Femur (tissue), 1 donor: ENCODE data around the gene GFI1.

Experiments used
- DNase-seq: peaks from one replicate; pipeline ENCODE4 v3.0.0-alpha.2; 2017

GFI1 gene

DNA sequence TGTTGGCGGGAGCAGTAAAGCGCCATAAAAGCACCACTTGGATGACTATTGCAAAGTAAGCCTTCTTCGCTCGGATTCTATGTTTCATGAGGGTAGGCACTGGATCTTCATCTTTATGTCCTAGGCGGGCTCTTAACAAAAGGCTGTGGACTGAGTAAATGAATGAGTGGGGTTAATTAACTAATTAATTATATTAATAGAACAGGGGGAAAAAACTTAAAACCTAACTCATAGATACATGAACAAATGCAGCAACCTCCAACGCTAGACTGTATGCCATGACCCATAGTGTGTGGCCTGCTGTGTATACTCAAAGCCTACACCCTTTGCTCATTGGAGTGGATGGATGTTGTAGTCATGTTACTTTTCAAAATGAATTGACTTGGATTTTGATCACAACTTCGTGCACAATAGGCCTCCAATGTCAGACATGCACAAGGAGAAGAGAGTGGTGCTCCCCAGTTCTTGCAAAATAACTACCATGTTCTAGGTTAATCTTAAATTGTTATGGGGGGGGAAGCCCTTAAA lies 417 bp upstream of the GFI1 start:
- DNase-seq = no peak

DNA sequence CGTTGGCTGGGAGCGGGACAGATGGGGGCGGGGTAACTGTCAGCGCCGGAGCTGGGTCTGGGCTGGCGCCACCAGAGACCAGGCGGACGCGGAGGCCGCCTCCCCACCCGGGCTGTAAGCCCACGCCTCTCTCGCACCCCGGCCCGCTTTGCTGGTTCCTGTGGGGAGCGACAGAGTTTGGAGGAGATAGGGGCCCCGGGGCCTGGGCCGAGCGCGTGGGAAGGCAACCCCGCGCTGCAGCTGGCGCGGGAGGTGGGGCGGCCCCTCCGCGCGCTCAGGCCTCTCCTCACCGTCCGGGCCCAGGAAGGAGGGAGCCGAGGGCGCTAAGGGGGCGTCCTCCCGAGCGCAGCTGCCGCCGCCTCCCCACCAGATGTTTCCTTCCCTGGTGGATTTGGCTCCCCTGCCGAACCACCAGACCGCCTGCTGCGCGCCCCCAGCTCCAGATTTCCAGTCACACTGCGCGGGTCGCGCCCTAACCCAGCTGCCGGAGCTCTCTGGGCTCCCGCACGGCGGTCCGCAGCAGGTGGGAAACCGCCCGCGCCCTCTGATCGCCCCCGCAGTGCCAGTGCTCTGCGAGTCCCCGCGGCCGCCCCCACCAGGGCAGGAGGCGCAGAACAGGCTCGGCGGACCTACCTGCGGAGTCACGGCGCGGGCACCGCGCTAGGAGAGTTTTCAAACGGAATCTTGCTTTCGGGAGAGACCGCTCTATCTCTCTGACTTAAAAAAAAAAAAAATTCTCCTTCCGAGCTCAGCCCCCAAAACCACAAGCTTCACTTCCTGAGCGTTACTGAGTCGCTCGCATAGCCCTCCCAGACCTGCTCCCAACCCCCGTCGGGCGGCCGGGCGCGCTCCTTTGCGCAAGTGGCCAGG lies 1.1 kb downstream of the GFI1 start:
- peak; percentile 53 for DNase-seq

DNA sequence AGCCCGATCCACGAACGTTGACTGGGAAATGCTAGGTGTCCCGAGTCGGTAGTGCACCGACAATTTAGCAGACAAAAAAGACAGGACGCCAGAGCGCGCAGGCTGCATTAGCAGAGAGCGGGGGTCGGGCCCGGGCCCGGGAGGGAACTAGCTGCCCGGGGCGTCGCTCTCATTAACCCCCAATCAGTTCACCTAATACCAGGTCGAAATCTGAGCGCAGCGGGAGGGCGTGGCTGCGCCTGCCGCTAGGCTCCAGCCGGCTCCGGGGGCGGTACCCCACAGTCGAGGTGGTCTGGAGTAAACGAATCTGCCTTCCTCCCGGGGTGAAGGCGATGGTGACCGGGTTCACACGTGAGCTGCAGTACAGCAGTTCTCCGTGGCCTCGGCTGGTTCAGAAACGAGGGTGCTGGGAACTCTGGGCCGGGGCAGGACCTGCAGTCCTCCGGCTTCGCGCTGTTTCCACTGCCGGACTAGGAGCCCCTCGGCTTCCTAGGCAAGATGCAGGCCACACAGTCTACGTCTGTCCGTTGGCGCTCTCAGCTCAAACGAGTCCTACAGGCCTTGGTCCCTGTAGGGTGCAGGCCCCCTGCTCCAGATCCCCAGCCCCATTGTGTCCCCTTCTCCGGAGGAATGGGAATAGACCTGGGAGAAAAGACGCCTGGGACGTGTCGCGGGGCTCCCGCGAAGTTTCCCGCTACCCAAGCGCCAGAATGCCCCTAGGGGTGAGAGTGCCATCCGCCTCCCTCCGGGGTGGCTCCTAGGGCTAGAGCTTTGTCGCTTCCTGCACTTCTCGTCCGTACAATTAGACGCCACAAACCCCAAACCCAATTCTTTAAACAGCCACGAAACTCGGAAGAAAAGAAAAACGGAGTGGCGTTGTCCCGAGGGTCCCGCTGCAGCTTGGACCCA lies 2.0 kb downstream of the GFI1 start:
- no peak for DNase-seq

DNA sequence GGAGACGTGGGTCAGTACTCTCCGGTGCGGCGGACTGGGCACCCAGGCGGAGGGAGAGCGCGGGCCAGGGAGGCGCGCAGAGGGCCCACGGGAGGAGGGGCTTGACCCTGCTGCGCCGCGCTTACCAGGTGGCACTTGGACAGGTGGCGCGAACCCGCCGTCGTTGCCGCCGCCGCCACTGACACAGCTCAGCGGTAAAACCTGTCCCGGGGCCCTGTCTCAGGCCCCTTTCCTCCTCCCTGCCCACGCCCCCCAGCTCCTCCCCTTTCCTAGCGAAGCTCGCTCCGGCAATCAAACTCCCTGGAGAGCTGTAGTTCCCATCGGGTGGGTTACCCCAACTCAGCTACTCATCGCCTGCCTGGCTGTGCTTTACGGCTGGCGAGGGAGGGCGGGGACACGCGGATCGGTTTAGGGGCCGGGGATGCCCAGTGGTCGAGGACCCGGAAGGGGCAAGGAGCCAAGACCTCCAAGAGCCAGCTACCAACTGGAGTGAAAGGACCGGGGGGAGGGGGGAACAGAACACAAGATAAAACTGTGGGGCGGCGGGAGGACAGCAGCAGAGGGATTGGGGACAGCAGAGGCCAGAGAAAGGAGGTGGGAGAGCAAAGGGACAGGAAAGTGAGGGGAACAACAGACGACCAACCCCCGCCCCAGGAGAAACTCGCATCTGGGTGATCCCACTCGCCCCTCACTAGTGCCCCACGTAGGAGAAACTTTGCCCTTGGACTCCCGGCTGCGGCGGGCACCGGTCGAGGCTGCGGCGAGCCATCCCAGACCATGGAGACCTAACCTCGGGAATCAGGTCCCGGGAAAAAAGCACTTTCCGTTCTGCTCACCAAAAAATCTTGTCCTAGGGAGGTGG lies 2.9 kb downstream of the GFI1 start:
- DNase-seq = peak; percentile 47

DNA sequence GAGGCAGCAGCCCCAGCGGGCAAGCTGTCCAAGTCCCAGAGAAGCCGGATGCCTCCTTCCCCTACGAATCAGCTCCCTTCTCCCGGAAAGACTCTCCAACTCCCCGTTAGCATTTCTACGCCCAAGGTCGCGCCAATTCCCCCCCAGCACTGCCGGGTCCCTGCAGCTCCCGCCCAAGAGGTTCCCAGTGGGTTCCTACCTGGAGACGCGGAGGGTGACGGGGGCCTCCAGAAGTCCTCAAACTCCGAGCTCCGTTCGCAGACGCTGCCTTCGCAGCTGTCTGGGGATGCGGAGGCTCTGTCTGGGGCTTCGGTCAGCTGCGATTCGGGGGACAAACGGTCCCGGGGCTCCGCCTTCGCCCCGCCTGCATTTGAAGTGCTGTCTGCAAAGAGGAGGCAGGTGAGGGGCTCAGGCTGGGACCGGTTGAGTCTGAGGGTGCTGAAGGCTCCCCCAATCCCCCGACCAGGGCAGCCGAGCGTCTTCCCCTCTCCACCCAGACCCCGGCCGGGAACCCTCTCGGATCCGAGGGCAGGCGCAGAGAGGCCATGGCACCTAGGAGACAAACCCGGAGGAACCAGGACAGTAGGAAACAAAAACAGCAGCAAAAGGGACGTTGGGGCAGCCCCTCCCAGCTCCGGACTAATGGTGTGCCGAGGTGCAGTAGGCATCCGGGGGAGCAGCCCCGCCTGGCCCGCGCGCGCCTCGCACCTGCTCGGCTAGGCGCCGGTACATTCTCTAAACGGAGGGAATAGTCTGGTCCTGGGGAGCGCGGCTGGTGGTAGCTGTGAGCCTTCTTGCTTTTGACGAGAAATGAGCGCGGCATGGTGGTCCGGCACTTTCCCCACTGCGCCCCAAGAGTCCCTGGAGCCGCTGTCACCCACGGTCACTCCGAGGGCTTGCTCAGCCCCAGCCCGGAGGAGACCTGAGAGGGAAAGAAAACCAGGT lies 3.8 kb downstream of the GFI1 start:
- no peak for DNase-seq

DNA sequence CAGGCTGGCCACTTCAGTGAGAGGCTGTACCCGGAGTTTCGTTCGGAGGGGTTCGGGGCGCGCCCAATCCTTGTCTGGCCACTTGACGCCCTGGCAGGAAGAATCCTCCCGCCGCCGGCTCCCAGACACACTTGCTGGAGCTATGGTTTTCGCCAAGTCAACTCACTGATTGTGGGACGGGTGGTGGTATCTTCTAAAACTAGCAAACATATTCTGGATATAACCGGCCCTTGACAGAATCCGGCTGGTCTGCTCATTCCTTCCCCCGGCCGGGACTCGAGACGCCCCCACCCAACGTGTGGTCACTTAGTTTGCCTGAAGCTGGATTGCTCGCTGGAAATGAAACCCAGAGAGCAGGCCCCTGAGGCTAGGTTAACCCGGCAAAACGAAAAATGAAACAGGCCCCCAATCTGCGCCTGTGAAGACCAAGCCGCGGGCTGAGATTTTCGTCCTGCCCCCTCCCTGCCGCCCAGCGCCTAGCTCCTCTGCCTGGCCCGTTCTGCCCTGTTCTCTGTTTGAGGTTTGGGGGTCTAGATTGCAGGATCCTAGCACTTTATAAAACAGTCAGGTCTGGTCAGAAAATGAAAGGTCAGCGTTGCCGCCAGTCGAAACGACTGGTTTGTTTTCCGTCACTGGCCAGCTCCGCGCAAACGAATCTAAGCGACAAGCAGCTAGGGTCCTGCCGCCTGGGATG lies 4.6 kb downstream of the GFI1 start:
- DNase-seq = no peak

DNA sequence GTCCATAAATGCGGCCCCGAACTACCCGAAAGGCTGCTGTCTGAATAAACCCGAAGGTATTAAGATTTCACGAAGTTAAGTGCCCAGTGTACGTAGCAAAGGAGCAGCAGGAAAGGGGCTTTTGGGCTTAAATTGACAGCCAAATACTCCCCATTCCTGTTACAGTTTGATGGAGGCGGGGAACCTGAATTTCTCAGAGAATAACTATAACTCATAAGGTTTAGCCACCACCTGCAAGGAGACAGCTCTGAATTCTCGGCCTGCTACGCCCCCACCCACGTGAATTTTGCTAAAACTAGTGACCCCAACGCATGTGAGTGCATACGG lies 5.2 kb downstream of the GFI1 start:
- DNase-seq = no peak

DNA sequence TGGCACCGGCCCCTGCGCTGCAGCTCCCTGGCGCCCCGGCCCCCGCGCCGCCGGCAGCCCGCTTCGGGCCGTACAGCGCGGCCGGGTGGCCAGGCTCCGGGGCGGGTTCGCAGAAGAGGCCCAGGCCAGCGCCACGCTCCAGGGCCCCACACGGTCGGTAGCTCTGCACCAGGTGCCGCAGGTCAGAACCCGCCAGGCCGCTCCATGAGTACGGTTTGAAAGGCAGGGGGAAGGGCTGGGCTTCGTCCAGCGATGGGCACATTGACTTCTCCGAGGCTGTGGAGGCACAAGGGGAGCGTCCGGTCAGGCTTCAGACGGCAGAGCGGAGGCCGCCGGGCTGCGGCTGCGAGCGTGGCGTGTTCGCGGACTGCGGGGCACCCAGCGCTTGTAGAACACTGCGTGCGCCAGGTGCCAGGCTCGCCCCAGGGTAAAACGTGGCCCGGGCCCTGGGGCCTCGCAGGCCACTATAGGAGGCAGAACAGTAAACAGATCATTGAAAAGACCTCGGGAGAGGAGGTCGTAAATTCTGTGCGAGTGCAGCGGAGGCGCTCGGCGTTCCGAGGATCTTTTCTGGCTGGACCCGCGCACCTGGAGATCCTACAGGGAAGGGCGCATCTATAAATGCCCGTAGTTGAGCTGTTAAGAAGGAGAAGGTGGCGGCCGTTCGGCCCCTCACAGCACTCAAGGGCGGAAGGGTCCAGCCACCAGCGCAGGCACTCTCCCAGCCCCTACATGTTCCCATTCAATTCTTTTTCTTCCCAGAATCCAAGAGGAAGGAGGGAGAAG lies 5.7 kb downstream of the GFI1 start:
- DNase-seq = no peak

DNA sequence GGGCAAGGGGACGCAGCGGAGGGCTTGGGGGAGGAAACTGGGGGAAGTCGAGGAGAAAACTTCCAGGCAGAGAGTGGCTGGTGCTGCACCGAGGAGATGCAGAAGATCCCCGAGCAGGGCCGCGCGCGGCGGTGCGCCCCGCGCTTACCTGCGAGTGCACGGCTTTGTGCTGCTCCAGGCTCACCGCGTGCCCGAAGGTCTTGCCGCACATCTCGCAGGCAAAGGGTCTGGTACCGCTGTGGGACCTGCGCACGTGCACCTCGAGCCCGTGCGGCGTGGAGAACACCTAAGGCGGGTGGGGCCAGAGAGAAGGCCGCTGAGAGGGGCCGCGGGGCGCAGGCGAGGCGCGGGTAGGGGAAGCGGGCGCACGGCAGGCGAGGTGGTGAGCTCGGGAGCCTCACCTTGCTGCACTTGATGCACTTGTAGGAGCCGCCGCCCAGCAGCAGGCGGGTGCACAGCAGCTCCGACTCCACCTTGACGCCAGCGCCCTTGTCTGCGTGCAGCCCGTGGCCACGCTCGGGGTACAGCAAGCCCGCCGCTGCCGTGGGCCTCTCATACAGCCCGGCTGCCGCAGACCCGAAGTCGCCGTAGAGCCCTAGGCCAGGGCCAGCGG lies 6.4 kb downstream of the GFI1 start:
- no peak for DNase-seq

DNA sequence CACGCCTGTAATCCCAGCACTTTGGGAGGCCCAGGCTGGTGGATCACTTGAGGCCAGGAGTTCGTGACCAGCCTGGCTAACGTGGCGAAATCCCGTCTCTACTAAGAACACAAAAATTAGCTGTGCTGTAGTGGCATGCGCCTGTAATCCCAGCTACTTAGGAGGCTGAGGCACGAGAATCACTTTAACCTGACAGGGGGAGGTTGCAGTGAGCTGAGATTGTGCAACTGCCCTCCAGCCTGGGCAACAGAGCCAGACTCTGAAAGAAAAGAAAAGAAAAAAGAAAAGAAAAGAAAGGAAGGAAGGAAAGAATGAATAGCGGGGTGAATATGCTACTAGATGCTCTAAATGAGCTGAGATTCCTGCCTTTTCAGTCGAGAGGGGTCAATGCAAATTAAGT lies 7.1 kb downstream of the GFI1 start:
- DNase-seq = no peak

DNA sequence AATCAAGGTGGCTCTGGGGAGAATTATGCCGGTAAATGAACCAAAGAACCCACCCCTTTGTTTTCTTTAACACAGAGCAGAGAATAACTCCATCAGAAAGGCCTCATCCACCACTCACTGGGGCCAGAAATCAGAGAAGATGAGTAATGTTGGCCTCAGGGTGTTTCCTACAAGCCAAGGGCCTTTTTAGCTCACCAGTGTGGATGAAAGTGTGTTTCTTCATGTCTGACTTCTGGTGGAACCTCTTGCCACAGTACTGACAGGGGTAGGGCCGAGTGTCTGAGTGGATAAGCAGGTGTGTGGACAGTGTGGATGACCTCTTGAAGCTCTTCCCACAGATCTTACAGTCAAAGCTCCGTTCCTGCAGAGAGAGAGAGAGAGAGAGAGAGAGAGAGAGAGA lies 8.3 kb downstream of the GFI1 start:
- DNase-seq = no peak

DNA sequence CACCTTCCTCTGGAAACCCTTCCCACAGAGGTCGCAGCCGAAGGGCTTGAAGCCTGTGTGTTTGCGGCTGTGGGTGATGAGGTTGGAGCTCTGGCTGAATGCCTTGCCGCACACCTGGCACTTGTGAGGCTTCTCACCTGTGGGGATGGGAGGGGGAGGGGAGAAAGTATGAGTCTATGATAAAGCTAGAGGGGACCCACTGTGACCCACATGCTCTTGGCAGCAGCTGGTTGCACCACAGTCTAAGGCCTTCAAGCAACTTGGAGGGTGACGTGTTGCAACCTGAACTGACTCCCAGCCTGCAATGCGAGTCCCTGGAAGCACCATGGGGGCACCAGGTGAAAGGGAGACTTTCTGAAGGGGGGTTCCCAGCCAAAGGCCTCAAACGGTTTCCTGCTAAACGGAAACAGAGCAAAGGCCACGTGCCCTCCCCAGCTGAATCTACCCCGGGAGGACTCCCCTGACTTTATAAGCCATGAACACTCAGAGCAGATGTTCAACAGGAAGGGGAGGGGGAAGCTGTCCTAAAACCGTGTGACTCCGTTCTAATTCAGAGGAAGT lies 10.6 kb downstream of the GFI1 start:
- DNase-seq = peak; percentile 30

DNA sequence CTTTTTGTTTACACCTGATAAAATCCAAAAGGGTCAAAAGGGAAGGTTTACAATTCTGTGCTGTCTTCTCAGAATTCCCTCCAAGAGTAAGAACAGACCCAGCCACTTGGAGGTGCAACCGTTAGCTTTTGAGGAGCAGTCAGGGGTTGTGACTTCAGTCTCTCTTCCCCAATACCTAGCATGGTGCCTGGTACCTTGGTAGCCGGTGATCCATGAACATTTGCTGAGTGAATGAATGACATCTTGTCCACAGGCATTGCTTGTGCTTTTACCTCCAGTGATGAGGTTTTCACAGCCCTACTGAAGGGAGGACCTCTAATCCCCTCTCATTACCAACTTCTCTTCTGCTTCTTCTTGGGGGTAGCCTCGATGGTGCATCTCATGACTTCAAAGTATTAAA lies 11.7 kb downstream of the GFI1 start:
- no peak for DNase-seq

DNA sequence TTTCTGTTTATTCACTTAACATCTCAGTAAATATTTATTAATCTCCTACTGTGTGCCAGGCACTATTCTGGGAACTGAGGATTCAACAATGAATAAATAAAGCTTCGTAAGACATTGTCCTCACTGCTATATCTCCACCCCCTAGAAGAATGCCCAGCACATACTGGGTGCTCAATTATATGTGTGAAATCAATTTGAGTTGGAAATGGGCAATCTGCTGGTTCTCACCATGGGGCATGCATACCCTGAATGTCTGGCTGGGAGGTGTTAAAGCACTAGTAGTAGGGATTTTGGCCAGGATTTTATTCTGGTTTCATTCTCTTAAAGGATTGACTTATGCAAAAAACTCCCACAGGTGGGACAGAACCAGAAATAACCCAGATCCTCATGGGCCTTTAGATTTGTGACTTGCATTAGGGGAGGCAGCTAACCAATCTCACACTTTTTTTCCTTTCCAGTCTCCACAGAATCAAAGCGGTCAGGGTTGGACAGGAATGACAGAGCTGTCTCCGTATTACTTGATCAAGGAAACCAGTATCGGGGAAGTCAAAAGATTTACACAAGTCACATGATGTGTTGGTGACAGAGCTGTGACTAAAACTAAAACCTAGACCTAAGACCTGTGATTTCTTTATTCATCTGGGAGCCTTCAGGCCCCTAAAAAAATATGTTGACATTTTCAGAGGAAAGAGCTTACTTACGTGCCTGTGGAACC lies 12.8 kb downstream of the GFI1 start:
- no peak for DNase-seq

DNA sequence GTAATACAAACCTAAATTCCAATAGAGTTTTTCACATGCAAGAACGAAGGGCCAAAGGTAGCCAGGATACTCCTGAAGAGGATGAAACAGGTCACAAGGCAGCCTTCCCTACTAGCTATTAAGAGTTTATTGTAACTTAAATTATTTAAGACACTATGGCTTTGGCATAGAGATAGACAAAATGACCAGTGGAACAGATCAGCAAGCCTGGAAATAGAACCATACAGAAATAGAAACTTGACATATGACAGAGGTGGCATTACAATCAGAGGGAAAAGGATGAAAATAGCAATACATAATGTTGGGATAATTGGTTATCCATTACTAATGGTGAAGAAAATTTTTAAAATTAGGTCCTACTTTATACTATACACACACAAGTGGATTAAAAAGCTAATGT lies 16.5 kb downstream of the GFI1 start:
- DNase-seq = no peak

DNA sequence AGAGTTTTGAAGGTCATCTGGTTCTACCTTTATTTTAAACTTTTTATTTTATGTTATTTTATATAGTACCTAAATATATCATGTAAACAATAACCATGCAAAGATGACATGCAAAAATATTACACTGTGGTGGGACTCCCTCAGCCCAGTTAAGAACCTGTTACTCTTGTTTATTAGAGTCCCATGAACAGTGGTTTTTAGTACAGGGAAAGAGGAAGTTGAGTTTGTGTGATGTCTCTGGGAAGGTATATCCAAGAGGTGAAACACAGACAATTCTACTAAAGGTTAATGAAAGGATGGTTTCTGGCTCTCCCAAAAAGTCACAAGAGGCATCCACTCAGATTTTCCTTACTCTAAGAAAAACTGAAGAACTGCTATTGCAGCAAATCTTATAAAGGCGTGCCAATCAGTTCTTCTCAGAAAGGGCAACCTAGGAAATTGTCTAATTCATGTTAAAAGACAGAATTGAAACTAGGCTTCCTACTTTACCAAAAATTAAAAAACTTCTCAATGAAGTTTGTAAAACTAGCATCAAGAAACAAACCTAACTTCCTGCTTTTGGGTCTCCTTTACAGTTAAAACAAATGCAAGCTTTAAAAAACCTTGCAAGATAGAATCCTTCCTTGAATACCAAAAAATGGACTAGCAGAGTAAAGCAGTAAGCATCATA lies 19.9 kb downstream of the GFI1 start:
- DNase-seq = no peak

DNA sequence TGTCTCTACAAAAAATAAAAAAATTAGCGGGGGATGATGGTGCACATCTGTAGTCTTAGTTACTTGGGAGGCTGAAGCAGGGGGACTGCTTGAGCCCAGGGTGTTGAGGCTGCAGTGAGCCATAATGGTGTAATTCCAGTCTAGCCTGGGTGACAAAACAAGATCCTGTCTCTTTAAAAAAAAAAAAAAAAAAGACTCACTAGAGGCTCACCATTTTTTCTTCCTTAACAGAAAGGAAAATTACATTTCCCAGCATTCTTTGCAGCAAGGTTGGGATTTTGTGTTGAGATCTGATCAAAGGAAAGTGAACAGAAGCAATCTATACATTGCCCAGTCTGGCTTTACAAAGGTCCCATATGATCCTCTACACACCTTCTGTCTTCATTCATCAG lies 21.5 kb downstream of the GFI1 start:
- no peak for DNase-seq

DNA sequence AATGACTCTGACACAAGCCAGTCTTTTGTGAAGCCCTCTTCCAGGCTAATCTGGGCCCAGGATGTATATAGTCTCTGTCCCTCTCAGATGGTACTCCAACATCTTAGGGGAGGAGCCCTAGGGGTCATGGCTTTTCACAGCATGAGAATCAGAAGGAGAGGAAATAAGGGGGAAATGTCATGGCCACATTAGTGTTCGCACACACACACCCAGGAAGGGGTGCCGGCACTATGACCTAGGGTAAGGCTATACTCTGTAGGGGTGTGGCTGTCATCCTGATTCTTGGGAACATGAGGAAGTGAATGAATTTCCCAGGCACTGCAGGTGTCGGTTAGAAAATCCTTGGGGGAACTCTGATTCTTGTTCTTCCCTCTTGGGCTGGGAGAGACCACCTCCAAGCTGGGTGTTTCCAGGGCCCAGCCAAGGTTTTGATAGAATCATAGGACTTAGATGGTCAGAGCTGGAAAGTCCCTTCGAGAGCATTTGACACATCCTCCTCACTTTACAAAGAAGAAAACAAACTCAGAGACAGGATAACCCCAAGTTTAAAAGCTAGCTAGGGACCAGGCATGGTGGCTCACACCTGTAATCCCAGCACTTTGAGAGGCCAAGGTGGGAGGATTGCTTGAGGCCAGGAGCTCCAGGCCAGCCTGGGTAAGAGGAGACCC lies 22.0 kb downstream of the GFI1 start:
- no peak for DNase-seq
